Left kidney (tissue), 8 donors: ENCODE results near the gene TCF19. TPM values are rescaled to one million over a fixed set of nuclear protein-coding genes. Genes with fewer than 3 reads are reported as not detected.

Source experiments
- DNase-seq: peaks from one replicate; pipeline ENCODE4 v3.0.0-alpha.2; 2013
- long read RNA-seq, 8 donors: transcript quantifications; one replicate each; lab custom pipeline, GENCODE V29; 2026
- polyA plus RNA-seq: library from polyadenylated mRNA; unstranded; fragments of 120-200 nt; gene quantifications from one replicate; pipeline ENCODE4 v1.2.1, GENCODE V29; 2013; ENCODE audit not compliant: insufficient read length

TCF19 gene
- 23.4 TPM for polyA plus RNA-seq
- long read RNA-seq, donor 1, partial matches to known transcripts = 0 of 5 reads
- long read RNA-seq, donor 1, other reads (novel, unspliced or antisense) = 0 of 5 reads
- long read RNA-seq, donor 2, partial matches to known transcripts = 0 of 2 reads
- long read RNA-seq, donor 2, other reads (novel, unspliced or antisense) = 0 of 2 reads
- long read RNA-seq, donor 3, partial matches to known transcripts = 0 of 3 reads
- long read RNA-seq, donor 3, other reads (novel, unspliced or antisense) = 0 of 3 reads
- long read RNA-seq, donor 4 = 0 reads
- long read RNA-seq, donor 5, partial matches to known transcripts = 0 of 3 reads
- long read RNA-seq, donor 5, other reads (novel, unspliced or antisense) = 0 of 3 reads
- long read RNA-seq, donor 6, partial matches to known transcripts = 5 of 6 reads
- long read RNA-seq, donor 6, other reads (novel, unspliced or antisense) = 0 of 6 reads
- long read RNA-seq, donor 7, transcript TCF19-201 (4 exons, 3,039 nt) = major isoform, 5 of 7 reads
- long read RNA-seq, donor 7, partial matches to known transcripts = 0 of 7 reads
- long read RNA-seq, donor 7, other reads (novel, unspliced or antisense) = 0 of 7 reads
- long read RNA-seq, donor 8 = 0 reads

DNA sequence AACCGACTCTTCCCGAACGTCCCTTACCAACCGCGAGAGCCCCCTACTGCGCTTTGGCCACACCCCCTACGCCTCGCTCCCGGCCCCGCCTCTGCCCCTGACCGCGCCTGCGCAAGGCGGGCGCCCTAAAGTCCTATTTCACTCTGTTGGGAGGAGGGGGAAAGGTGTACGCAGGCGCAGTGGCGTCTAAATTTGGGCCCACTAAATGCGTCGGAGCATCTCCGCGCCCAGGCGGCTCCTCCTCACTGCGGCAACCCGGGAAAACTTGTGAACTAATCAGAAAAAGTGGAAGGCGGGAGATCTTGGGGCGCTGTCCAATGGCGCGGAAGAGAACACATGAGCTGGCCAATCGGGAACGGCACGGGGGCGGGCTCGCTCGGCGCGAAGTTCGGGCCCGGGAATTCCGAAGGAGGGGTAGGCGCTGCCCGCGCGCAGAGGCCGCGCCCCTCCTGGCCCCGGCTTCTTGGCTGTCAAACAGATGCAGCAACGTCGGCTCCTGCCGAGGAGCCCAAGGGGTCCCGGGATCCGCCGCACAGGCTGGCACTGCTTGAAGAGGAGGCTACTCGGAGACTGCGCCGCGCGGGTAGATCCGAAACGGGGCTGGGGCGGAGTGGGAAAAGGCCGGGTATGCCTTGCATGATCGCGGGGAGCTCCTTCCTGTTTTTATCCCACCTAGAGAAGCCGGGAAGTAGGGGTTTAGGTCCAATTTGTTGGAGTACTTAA is at the start of gene TCF19:
Gene TCF19 (plus strand): TSS at position 450 of the 723 bp plus-strand sequence. CDS start 881 bp downstream, outside the sequence.
- DNase-seq = peak; percentile 100

GRCh38 chr6:31110825-31111582 is 47.4 kb upstream of the TCF19 start:
- DNase-seq = no peak

- DNase-seq = no peak
Measured at GRCh38 chr6:31111712-31112111, 46.7 kb upstream of the TCF19 start.

GRCh38 chr6:31112478-31112877 is 45.9 kb upstream of the TCF19 start, which contains the start of gene C6orf15:
Gene C6orf15, minus strand, starts transcription at chr6:31112575. Its CDS starts 20 bp downstream, at chr6:31112555.
- DNase-seq = no peak

DNA sequence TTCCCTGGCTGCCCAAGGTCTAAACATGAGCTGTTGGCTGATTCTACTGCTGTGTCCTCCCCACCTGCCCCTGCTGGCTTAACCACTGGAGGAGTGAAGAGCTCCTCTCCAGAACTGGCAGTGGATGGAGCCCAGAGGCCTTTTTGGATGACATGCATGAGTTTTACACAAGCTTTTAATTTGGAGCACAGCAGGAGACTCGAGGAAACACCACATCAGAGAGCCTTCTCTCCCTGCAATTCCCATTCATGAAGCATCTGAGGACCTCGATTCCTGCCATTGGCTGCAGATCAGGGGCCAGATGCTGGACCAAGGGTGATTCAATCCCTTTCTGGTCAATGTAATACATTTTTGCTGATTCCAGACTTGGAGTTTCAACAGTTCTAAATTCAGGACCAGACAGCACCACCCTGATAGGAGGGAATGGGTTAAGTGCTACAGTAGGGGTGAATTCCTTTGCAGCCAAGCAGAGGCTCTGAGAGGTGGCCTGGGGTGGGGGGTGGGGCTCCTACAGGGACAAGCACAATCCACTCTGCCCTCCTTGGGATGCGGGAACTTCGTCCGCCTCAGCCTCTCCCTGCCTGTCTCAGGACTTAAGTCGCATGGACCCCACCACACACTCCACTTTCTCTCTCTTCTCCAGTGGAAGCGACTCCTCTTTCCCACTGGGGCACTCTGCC is 44.4 kb upstream of the TCF19 start:
- no peak for DNase-seq

- no peak for DNase-seq
Measured at GRCh38 chr6:31114541-31114878, 43.9 kb upstream of the TCF19 start, which contains the start of gene PSORS1C1. Gene PSORS1C1, plus strand, starts transcription at chr6:31114800. Its CDS starts 14,833 bp downstream, at chr6:31129633.

GRCh38 chr6:31114970-31115849 is 43.2 kb upstream of the TCF19 start:
- DNase-seq = no peak

GRCh38 chr6:31115941-31116560 is 42.3 kb upstream of the TCF19 start:
- no peak for DNase-seq

- no peak for DNase-seq
Measured at GRCh38 chr6:31116661-31117385, 41.6 kb upstream of the TCF19 start.

GRCh38 chr6:31118178-31118577 is 40.2 kb upstream of the TCF19 start:
- DNase-seq = no peak

DNA sequence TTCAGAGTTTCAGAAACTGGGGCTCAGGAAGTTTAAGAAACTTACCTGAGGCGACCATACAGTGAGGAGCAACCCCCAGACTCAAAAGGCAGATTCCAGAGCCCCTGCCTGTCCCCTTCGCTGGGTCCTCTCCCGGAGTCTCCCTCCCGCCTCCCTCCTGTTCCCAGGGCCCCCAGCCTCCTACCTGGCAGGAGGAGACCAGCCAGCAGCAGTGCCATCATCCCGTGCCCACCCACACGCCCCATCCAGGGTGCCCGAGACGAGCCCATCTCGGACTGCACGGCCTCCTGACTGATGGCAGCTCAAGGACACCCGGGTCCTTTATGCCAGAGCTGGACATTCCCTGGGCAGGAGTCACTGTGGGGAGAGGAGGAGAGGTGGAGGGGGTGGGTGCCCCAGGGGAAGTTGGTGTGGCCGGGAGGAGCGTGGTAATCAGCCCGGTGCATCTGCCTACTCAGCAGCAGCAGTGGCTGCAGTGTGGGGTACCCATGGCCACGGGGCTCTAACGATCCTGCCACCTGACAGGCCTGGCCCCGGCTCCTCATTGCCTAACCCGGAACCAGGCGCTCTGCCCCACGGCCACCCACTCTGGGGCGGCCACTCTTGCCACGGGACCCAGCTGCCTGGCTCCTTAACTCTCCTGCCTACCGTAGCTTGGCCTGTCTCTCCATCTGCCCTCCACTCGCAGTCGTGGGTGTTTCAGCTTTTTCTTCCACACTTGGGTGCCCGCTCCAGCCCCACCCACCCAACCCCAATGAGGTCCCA is 38.1 kb upstream of the TCF19 start, which contains the start of gene CDSN:
Gene CDSN (minus strand): TSS at position 296 of the 765 bp plus-strand sequence. CDS start 27 bp downstream, at position 269.
- no peak for DNase-seq

- no peak for DNase-seq
Measured at GRCh38 chr6:31121131-31121790, 37.1 kb upstream of the TCF19 start.

GRCh38 chr6:31122791-31123706 is 35.3 kb upstream of the TCF19 start:
- DNase-seq = peak; percentile 71

DNA sequence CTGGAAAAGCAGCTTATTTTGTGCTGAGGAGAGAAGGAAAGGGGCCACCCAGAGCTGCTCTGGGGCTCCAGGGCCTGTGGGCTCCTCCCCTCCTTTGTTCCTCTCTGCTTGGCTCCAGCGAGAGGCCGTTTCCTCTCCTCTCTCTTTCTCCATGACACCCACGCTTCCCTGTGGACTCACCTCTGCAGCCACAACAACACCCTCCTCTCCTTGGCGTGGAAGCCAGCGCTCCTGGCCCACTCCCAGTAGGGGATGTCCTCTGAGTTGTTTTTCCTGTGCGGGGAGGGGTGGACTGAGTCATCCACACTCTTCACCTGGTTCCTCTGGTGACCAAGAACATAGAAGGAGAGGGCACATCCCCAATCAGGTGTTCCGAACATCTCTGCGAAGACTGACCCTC is 33.2 kb upstream of the TCF19 start:
- no peak for DNase-seq

- DNase-seq = no peak
Measured at GRCh38 chr6:31125586-31126363, 32.6 kb upstream of the TCF19 start.
